HG02571 (cell line): Measurements from ENCODE around the gene FITM2.
A peak's percentile ranks its signal among the peaks of the same experiment; 100 is the strongest.
"Not testable (repeated sequence)": the region's sequence is repeated elsewhere in the genome, so short reads cannot be mapped to it uniquely, and the experiment has no call there.

Experiments used
- ATAC-seq: cut with Tn5 transposase; IDR thresholded peaks from one replicate; pipeline ENCODE4 v1.9.1; 2021; ENCODE audit warnings: mild to moderate bottlenecking, moderate library complexity; ENCODE audit not compliant: unreplicated experiment

FITM2 gene

GRCh38 chr20:44310664-44311639, at the start of gene FITM2:
TSS of gene FITM2 (minus strand) at chr20:44311202. CDS start at chr20:44311148, 54 bp downstream.
- ATAC-seq: peak; percentile 92

- no peak for ATAC-seq
Observed at GRCh38 chr20:44360221-44360620, 49.2 kb upstream of the FITM2 start.

GRCh38 chr20:44358776-44359175, 47.8 kb upstream of the FITM2 start:
- no peak for ATAC-seq

- ATAC-seq: no peak
Observed at GRCh38 chr20:44357555-44358125, 46.6 kb upstream of the FITM2 start.

GRCh38 chr20:44357020-44357419, 46.0 kb upstream of the FITM2 start:
- no peak for ATAC-seq

GRCh38 chr20:44356353-44356723, 45.3 kb upstream of the FITM2 start:
- no peak for ATAC-seq

GRCh38 chr20:44355498-44356352, 44.7 kb upstream of the FITM2 start, which contains the start of gene HNF4A:
TSS of gene HNF4A (plus strand) at chr20:44355699. CDS start at chr20:44355805, 106 bp downstream.
- no peak for ATAC-seq

GRCh38 chr20:44354979-44355497, 44.0 kb upstream of the FITM2 start:
- no peak for ATAC-seq

- ATAC-seq: no peak
Observed at GRCh38 chr20:44350567-44350966, 39.6 kb upstream of the FITM2 start.

GRCh38 chr20:44349349-44349748, 38.3 kb upstream of the FITM2 start:
- no peak for ATAC-seq

- no peak for ATAC-seq
Observed at GRCh38 chr20:44348168-44348659, 37.2 kb upstream of the FITM2 start.

GRCh38 chr20:44345941-44346340, 34.9 kb upstream of the FITM2 start:
- not testable (repeated sequence) for ATAC-seq

GRCh38 chr20:44345147-44345546, 34.1 kb upstream of the FITM2 start:
- no peak for ATAC-seq

GRCh38 chr20:44344723-44345122, 33.7 kb upstream of the FITM2 start:
- ATAC-seq: no peak

- ATAC-seq: no peak
Observed at GRCh38 chr20:44343162-44343675, 32.2 kb upstream of the FITM2 start.

- ATAC-seq: no peak
Observed at GRCh38 chr20:44342248-44342647, 31.2 kb upstream of the FITM2 start.

- ATAC-seq: no peak
Observed at GRCh38 chr20:44336725-44337380, 25.9 kb upstream of the FITM2 start, which contains the start of gene R3HDML. TSS of gene R3HDML (plus strand) at chr20:44337043. CDS start at chr20:44337158, 115 bp downstream.

GRCh38 chr20:44336086-44336485, 25.1 kb upstream of the FITM2 start:
- ATAC-seq: no peak

- ATAC-seq: no peak
Observed at GRCh38 chr20:44335675-44336074, 24.7 kb upstream of the FITM2 start.

GRCh38 chr20:44334709-44335108, 23.7 kb upstream of the FITM2 start:
- ATAC-seq: no peak
